Measurements from ENCODE around the gene WNT16.

- TF ChIP-seq CTCF (conservative IDR thresholded peaks at IDR 0.05 in 1 of 2, IDR thresholded peaks at IDR 0.05 in 1 of 2; ENCODE audit: low read depth in 1 of 2, low read length in 2 of 2) (no peak), EZH2 (IDR thresholded peaks at IDR 0.05; ENCODE audit: low read length, missing control alignments) (no peak)
Observed at GRCh38 chr7:121294448-121294992, 34.3 kb upstream of the WNT16 start.

Data from fibroblast of lung (primary cell).